ENCODE data around the gene ACP3. TPM values are rescaled to one million over a fixed set of nuclear protein-coding genes. Genes with fewer than 3 reads are reported as not detected.
A peak's percentile ranks its signal among the peaks of the same experiment; 100 is the strongest.

The ACP3 gene
- total RNA-seq, 2 donors from 2014 or later, result 1,778 to 14,359 TPM

GRCh38 chr3:132341746-132342145 lies 24.5 kb downstream of the ACP3 start:
- TF ChIP-seq POLR2A (IDR thresholded peaks at IDR 0.05), result no peak
- TF ChIP-seq POLR2AphosphoS5 (IDR thresholded peaks at IDR 0.05), result no peak
- TF ChIP-seq, protein P1, sequence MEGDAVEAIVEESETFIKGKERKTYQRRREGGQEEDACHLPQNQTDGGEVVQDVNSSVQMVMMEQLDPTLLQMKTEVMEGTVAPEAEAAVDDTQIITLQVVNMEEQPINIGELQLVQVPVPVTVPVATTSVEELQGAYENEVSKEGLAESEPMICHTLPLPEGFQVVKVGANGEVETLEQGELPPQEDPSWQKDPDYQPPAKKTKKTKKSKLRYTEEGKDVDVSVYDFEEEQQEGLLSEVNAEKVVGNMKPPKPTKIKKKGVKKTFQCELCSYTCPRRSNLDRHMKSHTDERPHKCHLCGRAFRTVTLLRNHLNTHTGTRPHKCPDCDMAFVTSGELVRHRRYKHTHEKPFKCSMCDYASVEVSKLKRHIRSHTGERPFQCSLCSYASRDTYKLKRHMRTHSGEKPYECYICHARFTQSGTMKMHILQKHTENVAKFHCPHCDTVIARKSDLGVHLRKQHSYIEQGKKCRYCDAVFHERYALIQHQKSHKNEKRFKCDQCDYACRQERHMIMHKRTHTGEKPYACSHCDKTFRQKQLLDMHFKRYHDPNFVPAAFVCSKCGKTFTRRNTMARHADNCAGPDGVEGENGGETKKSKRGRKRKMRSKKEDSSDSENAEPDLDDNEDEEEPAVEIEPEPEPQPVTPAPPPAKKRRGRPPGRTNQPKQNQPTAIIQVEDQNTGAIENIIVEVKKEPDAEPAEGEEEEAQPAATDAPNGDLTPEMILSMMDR (IDR thresholded peaks at IDR 0.05), result no peak
- H3K9me3 ChIP-seq, result no peaks in the 10 kb centered on the region
- peaks cover 0 to 5% of the 10 kb centered on the region in 2 donors for H3K36me3 ChIP-seq
- no peaks in the 10 kb centered on the region for H3K4me1 ChIP-seq (replicated peaks)
- H3K27me3 ChIP-seq (replicated peaks; ENCODE audit: insufficient read depth), result no peaks in the 10 kb centered on the region
- 83% methylated on average over 2 of the region's 2 CpGs for WGBS
- intact Hi-C loops (cut with DNase I), result loop anchor here (2.0 to 10.0 kb wide), 2 partner anchors 89 to 307 kb away; partner anchors contain the start of gene CPNE4
- no peak for DNase-seq (ENCODE audit: low spot score)
- no peak overlapping the region for H3K4me3 ChIP-seq
- peak overlapping the region; percentile 56 to 74 for H3K27ac ChIP-seq

DNA sequence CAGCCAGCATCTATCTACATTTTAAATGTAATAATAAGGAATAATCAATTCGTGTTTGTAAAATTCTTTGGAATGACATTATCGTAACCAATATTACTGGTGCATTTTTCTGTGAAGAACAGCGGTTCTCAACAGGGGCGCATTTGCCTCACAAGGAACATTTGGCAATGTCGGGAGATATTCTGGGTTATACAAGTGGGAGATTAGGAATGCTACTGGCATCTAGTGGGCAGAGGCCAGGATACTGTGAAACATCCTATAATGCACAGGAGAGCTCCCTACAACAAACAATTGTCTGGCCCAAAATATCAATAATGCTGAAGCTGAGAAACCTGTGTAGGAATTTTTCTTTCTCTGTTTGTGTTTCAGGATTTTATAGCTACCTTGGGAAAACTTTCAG lies 25.0 kb downstream of the ACP3 start:
- Histone ChIP-seq H3K36me3 (peaks cover 0 to 5% of the 10 kb centered on the region in 2 donors), H3K4me3 (no peak overlapping the region), H3K9me3 (no peaks in the 10 kb centered on the region), H3K4me1 (replicated peaks) (no peaks in the 10 kb centered on the region), H3K27ac (peak overlapping the region; percentile 56 to 74), H3K27me3 (replicated peaks; ENCODE audit: insufficient read depth) (no peaks in the 10 kb centered on the region)
- DNase-seq (ENCODE audit: low spot score), result no peak
- intact Hi-C loops (cut with DNase I), result loop anchor here (2.0 to 10.0 kb wide), 2 partner anchors 89 to 307 kb away; partner anchors contain the start of gene CPNE4
- no peak for TF ChIP-seq POLR2AphosphoS5 (IDR thresholded peaks at IDR 0.05)
- TF ChIP-seq, protein P1 (IDR thresholded peaks at IDR 0.05), result peak in 1 of 4 experiments; percentile 26
- 57% methylated on average over 5 of the region's 5 CpGs for WGBS

DNA sequence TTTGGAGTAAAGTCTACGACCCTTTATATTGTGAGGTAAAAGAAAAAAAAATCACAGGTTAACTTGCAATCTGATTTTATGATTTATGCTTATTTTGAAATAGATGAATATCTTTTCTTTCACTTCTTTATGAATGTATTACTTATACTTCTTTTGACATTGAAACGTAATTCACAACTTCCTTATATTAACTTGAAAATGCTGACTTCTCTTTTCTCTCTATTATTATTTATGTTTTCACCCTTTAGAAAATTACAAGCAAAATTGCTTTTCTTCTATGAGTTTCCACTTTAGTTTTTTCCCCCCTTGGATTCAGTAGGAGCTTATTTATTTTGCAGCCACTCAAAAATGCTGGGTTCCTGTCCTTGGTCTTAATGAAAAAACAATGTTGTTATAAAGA lies 25.4 kb downstream of the ACP3 start:
- Histone ChIP-seq H3K27me3 (replicated peaks; ENCODE audit: insufficient read depth) (no peaks in the 10 kb centered on the region), H3K36me3 (peaks cover 0 to 5% of the 10 kb centered on the region in 2 donors), H3K9me3 (no peaks in the 10 kb centered on the region), H3K27ac (peak overlapping the region; percentile 56 to 74), H3K4me1 (replicated peaks) (no peaks in the 10 kb centered on the region), H3K4me3 (no peak overlapping the region)
- intact Hi-C loops (cut with DNase I), result loop anchor here (2.0 to 10.0 kb wide), 2 partner anchors 90 to 308 kb away; partner anchors contain the start of gene CPNE4
- WGBS, result 53% methylated on average over 2 of the region's 2 CpGs
- no peak for DNase-seq (ENCODE audit: low spot score)
- TF ChIP-seq, protein P1 (IDR thresholded peaks at IDR 0.05), result no peak
- TF ChIP-seq POLR2A (IDR thresholded peaks at IDR 0.05) (no peak), POLR2AphosphoS5 (IDR thresholded peaks at IDR 0.05) (no peak)

GRCh38 chr3:132343018-132343612 lies 25.9 kb downstream of the ACP3 start:
- Histone ChIP-seq H3K27ac (peak overlapping the region; percentile 56 to 74), H3K9me3 (no peaks in the 10 kb centered on the region), H3K4me1 (replicated peaks) (no peaks in the 10 kb centered on the region), H3K27me3 (replicated peaks; ENCODE audit: insufficient read depth) (no peaks in the 10 kb centered on the region), H3K4me3 (no peak overlapping the region), H3K36me3 (peaks cover 0 to 5% of the 10 kb centered on the region in 2 donors)
- WGBS, result under 1% methylated on average over 6 of the region's 6 CpGs
- DNase-seq (ENCODE audit: low spot score), result peak; percentile 52
- intact Hi-C loops (cut with DNase I), result loop anchor here (2.0 to 10.0 kb wide), 2 partner anchors 90 to 308 kb away; partner anchors contain the start of gene CPNE4
- TF ChIP-seq POLR2A (IDR thresholded peaks at IDR 0.05) (no peak), POLR2AphosphoS5 (IDR thresholded peaks at IDR 0.05) (no peak)
- TF ChIP-seq, protein P1 (IDR thresholded peaks at IDR 0.05), result peak; percentile 30 to 88 (median 78)
